ENCODE measurements around the gene CLSTN1.

GRCh38 chr1:9860887-9861286 lies 37.1 kb upstream of the CLSTN1 start:
- TF ChIP-seq POLR2AphosphoS5 (IDR thresholded peaks at IDR 0.05): no peak
- no peak for TF ChIP-seq POLR2A (IDR thresholded peaks at IDR 0.05)

Measured in spleen (tissue), 3 donors.